Mesothelial cell of epicardium (in vitro differentiated cells): ENCODE measurements around the gene ZNF444. TPM values are rescaled to one million over a fixed set of nuclear protein-coding genes. Genes with fewer than 3 reads are reported as not detected.

Experiments used
- DNase-seq, 2 experiments: peaks; one replicate each; pipeline ENCODE4 v3.0.0; 2021; ENCODE audit warnings: low spot score in 2 of 2; ENCODE audit not compliant: unreplicated experiment in 2 of 2
- H3K27ac Mint-ChIP-seq: 2 replicates; pipeline ENCODE4 v1.8.0; 2021; ENCODE audit warnings: mixed read lengths
- H3K27me3 Mint-ChIP-seq: 2 replicates; pipeline ENCODE4 v1.8.0; 2021; ENCODE audit warnings: low read depth, mixed read lengths
- H3K36me3 Mint-ChIP-seq: 2 replicates; pipeline ENCODE4 v1.8.0; 2021; ENCODE audit warnings: mixed read lengths
- H3K4me1 Mint-ChIP-seq: 2 replicates; pipeline ENCODE4 v1.8.0; 2021; ENCODE audit warnings: mixed read lengths
- H3K4me3 Mint-ChIP-seq: 2 replicates; pipeline ENCODE4 v1.8.0; 2021; ENCODE audit warnings: mild to moderate bottlenecking, moderate library complexity, mixed read lengths
- H3K9me3 Mint-ChIP-seq: 2 replicates; pipeline ENCODE4 v1.8.0; 2021; ENCODE audit warnings: mixed read lengths
- total RNA-seq: library from RNA; stranded (reverse); gene quantifications from 3 replicates; pipeline ENCODE4 v1.2.1, GENCODE V29; 2021
- TF ChIP-seq, protein P1 (sequence below): fragments of 200-600 bp; sonication (generic); IDR thresholded peaks from one replicate; pipeline ENCODE4 v1.5.0; 2021; ENCODE audit warnings: antibody characterized with exemption; ENCODE audit not compliant: unreplicated experiment

ZNF444 gene
- total RNA-seq, 1 donor from 2014 or later: 63.6 TPM

DNA sequence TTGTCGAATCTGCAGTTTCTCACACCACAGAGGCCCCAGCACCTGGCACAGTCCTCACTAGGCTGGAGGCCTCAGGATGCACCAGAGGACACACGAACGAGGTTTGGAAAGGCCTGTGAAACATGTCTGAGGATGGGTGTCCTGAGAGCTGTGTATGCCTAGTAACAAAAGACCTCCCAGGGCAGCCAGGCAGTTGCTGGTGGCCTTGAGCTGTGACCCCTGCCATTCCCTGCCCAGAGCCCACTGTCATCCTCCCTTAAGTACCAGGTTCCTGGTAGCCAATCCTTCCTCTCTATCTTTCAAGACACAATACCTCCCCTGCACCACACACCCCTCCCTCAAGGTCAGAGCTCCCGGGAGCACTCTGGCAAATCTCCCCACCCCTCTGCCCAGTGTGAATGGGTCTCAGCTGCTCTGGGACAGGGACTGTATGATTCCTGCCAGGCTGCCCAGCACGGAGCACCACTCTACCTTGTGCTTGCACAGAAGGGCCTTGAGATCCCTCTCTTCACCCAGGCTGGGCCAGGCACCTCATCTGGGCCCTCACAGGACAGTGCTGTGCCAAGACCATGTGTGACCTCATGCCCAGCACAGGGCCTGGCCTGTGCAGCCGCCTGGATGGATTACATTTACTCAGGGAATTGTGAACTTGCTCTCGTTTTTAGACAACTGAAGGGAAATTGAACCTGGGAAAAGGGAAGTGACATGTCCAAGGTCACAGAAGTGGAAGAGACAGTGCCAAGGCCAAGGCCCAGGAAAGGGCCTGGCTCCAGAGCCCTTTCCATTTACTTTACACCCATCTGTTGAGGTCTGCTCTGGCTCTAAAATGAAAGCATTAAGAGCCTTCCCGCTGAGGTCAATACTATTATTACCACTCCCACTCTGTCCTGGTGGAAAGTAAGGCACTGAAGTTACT lies 22.2 kb upstream of the ZNF444 start:
- H3K9me3 Mint-ChIP-seq: no peaks in the 10 kb centered on the region
- peak overlapping the region; percentile 89 for H3K27ac Mint-ChIP-seq
- H3K4me1 Mint-ChIP-seq: peaks cover 23% of the 10 kb centered on the region
- H3K36me3 Mint-ChIP-seq: peaks cover 2% of the 10 kb centered on the region
- peak overlapping the region; percentile 78 for H3K4me3 Mint-ChIP-seq
- H3K27me3 Mint-ChIP-seq: no peaks in the 10 kb centered on the region
- DNase-seq: no peak
- TF ChIP-seq, protein P1, sequence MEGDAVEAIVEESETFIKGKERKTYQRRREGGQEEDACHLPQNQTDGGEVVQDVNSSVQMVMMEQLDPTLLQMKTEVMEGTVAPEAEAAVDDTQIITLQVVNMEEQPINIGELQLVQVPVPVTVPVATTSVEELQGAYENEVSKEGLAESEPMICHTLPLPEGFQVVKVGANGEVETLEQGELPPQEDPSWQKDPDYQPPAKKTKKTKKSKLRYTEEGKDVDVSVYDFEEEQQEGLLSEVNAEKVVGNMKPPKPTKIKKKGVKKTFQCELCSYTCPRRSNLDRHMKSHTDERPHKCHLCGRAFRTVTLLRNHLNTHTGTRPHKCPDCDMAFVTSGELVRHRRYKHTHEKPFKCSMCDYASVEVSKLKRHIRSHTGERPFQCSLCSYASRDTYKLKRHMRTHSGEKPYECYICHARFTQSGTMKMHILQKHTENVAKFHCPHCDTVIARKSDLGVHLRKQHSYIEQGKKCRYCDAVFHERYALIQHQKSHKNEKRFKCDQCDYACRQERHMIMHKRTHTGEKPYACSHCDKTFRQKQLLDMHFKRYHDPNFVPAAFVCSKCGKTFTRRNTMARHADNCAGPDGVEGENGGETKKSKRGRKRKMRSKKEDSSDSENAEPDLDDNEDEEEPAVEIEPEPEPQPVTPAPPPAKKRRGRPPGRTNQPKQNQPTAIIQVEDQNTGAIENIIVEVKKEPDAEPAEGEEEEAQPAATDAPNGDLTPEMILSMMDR: no peak

DNA sequence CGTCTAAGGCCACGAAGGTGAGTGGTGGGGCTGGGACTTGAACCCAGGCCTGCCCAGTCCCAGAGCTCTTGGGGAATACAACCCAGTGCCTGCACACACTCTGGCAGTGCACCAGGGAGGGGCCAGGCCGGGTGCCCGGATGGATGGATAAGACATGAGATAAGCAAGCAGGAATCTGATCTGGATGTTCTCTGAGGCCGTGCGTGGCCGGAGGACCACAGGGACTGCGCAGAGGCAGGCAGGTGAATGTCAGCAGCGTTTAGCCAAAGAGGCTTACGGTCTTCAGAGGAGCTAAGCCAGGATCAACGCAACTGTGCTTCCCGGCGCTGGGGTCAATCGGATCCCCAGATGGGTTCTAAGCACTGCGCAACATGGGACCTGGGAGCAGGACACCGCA lies 21.5 kb upstream of the ZNF444 start:
- TF ChIP-seq, protein P1: no peak
- no peak for DNase-seq
- Mint-ChIP-seq H3K27me3 (no peaks in the 10 kb centered on the region), H3K9me3 (no peaks in the 10 kb centered on the region), H3K4me1 (peaks cover 23% of the 10 kb centered on the region), H3K4me3 (peak overlapping the region; percentile 78), H3K36me3 (peaks cover 2% of the 10 kb centered on the region), H3K27ac (peak overlapping the region; percentile 89)

DNA sequence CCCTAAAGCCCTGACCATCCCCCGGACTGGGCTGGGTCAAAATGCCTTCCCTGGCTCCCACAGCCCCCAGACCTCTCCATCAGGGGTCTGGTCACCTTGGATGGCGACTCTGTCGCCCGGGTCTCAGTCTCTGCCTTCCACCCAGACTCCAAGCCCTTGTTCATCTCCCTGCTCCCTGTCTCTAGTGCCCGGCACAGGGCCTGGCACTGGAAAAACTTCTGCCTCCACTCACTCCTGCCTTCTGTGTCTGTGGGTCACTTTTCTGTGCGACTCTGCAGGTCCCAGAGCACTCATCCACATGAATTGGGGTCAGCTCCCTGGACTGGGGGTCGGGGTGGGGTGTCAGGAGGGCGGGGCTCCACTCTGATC lies 21.1 kb upstream of the ZNF444 start:
- Mint-ChIP-seq H3K4me3 (peak overlapping the region; percentile 78), H3K9me3 (no peaks in the 10 kb centered on the region), H3K27me3 (no peaks in the 10 kb centered on the region), H3K36me3 (peaks cover 2% of the 10 kb centered on the region), H3K4me1 (peaks cover 20% of the 10 kb centered on the region), H3K27ac (peak overlapping the region; percentile 89)
- DNase-seq: no peak
- TF ChIP-seq, protein P1: no peak

DNA sequence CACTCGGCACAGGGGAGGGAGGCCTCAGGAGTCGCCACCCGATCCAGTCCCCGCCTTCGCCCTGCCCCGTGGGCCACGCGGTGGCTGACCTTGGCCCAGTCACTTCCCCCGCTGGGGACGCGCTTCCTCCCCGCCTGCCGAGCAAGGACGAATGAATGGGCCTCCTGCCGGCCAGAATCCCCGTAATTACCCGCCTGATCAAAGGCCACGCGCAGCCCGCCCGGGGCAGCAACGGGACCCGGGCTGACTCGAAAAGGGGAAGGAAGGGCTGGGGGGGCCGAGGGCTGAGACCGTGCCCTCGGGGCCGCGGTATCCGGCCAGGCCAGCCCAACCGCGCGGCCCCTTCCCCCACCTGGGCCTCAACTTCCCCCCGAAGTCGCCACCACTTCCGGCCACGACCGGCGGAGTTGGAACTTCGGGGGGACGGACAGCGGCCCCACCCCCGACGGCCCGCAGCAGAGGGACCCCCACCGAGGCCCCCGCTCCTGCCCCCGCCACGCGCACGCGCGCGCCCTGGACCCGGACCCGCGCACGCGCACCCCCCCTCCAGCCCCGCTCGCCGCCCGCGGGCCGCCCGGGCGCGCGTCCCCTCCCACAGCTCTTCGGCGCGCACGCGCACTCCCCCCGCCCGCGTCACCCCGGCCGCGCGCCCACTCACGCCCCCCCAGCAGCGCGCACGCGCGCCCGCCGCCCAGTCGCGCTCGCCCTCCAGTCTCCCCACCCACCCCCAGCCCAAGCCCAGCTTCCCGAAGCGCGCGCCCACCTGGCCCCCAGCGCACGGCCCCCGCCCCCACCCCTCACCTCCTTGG lies 20.5 kb upstream of the ZNF444 start:
- TF ChIP-seq, protein P1: no peak
- peak; percentile 78 to 84 for DNase-seq
- no peaks in the 10 kb centered on the region for H3K9me3 Mint-ChIP-seq
- peak overlapping the region; percentile 89 for H3K27ac Mint-ChIP-seq
- peaks cover 20% of the 10 kb centered on the region for H3K4me1 Mint-ChIP-seq
- peak overlapping the region; percentile 79 for H3K4me3 Mint-ChIP-seq
- H3K36me3 Mint-ChIP-seq: peaks cover 2% of the 10 kb centered on the region
- H3K27me3 Mint-ChIP-seq: no peaks in the 10 kb centered on the region

DNA sequence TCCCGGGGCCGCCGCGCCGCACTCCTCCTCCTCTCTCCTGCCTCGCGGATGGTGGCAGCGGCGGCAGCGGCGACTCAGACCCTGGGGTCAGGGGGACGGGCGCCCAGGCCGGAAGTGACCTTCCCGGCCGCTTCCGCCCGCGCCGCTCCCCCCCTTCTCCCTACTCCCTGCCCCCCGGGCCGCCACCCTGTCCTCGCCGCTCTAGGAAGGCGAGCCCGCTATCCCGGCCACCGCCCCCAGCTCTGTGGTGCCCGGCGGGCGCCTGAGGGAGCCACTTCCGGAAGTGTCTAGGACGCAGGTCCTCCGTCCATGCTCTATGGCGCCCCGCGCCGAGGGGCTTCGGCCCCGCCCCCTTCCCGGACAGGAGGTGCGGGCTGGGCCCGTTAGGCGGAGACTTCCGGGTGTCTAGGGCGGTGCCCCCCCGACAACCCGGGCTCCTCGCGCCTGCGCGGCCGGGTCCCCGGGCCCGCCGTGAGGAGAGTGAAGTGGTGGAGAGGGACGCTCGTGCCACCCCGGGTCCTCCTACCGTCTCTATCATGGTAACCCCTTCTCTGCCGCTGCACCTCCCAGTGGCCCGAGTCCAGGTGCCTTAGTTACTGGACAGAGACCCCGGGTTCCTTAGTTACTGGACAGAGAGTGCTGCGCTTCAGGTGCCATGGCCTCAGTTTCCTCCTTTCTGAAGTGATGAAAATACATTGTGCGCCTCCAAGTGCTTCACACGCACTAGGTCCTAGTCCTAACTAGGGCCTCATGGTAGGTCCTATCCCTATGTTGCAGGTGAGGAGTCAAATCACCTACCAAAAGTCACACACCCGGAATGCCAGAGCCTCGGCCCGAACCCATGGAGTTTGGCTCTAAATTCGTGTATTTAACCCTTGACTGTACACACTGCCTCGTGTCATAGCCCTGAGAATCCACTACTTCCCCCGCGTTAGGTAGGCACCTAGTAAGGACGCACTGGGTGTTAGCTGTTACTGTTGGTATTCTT lies 19.6 kb upstream of the ZNF444 start, which contains the start of gene ZNF787:
Gene ZNF787 (minus strand): TSS at position 116 of the 988 bp plus-strand sequence. CDS start 18,078 bp downstream, outside the sequence.
- peak; percentile 98 to 99 for DNase-seq
- Mint-ChIP-seq H3K36me3 (peaks cover 2% of the 10 kb centered on the region), H3K27ac (peak within 1 kb of the TSS; percentile 91), H3K4me1 (peaks cover 20% of the 10 kb centered on the region), H3K4me3 (peak within 1 kb of the TSS; percentile 79), H3K9me3 (no peaks in the 10 kb centered on the region), H3K27me3 (no peaks in the 10 kb centered on the region)
- TF ChIP-seq, protein P1: no peak
